Esophagus squamous epithelium (tissue), 4 donors: ENCODE measurements around the gene CYP2A6.

Experiments
- POLR2A ChIP-seq, 4 donors: fragments of 450-650 bp; IDR thresholded peaks; one replicate each; pipeline ENCODE4 v1.6.1; 2017; ENCODE audit warnings: antibody characterized with exemption in 4 of 4, mild to moderate bottlenecking in 4 of 4, moderate library complexity in 3 of 4
- TF ChIP-seq, protein P1 (sequence below), 6 experiments: fragments of 450-650 bp in 4 of 6; fragments of 200-600 bp in 2 of 6; sonication (generic) in 2 of 6; IDR thresholded peaks; one replicate each; pipeline ENCODE4 v1.5.1; 2016 to 2019; ENCODE audit warnings: antibody characterized with exemption in 6 of 6, mild to moderate bottlenecking in 4 of 6, moderate library complexity in 4 of 6

DNA sequence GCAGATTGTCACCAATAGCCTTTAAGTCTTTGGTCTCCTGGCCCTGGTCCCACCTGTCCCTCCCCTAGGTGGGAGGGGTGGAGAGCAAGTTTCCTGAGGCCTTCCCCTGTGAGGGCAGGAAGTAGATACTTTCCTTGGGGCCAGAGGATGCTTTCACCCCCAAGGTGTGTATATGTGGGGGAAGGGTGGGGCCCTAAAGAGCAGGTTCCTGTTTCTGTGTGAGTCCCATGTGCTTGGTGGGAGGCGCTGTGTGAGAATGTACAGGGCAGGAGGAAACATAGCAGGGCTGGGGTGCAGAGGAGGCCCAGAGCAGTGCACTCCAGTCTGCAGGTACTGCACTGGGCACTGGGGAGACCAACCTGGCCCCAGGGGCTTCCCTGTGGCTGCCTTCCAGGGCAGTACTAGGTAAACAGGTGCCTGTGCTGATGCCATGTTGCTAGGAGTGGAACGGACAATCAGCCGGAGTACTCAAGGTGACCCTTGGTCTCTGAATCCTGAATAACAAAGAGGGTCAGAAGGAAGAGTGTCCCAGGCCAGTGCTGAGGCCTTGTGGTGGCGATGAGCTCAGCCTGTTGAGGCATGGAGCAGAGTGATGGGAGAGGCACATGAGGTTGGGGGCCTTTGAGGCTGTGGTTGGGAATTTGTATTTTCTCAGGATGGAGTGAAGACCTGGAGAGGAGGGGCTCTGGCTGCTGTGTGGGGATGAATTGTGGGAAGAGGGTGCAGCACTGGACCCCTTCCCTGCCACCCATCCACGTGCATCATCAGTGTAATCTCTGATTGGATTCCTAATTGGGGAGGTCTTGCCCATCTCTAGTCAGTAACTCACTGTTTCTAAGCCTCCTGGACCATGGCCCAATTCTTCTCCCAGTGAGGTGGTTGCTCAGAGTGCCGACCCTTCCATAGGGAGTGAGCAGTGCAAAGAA, 46.1 kb downstream of the CYP2A6 start:
- TF ChIP-seq, protein P1, sequence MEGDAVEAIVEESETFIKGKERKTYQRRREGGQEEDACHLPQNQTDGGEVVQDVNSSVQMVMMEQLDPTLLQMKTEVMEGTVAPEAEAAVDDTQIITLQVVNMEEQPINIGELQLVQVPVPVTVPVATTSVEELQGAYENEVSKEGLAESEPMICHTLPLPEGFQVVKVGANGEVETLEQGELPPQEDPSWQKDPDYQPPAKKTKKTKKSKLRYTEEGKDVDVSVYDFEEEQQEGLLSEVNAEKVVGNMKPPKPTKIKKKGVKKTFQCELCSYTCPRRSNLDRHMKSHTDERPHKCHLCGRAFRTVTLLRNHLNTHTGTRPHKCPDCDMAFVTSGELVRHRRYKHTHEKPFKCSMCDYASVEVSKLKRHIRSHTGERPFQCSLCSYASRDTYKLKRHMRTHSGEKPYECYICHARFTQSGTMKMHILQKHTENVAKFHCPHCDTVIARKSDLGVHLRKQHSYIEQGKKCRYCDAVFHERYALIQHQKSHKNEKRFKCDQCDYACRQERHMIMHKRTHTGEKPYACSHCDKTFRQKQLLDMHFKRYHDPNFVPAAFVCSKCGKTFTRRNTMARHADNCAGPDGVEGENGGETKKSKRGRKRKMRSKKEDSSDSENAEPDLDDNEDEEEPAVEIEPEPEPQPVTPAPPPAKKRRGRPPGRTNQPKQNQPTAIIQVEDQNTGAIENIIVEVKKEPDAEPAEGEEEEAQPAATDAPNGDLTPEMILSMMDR (IDR thresholded peaks at IDR 0.05), result no peak
- no peak for TF ChIP-seq POLR2A (IDR thresholded peaks at IDR 0.05)
